GM06990 (cell line): ENCODE measurements around the gene RBP7.

Experiments used
- DNase-seq: peaks from one replicate; pipeline ENCODE4 v3.0.0-alpha.2; 2011; ENCODE audit not compliant: insufficient read length; ENCODE audit errors: extremely low read depth
- H3K27me3 ChIP-seq: replicated peaks from 2 replicates; pipeline ENCODE4 v1.6.0; 2011; ENCODE audit warnings: low read length; ENCODE audit not compliant: control insufficient read depth, insufficient read depth
- H3K36me3 ChIP-seq: 2 replicates; pipeline ENCODE4 v1.5.1; 2011; ENCODE audit warnings: low read length; ENCODE audit not compliant: control insufficient read depth, insufficient read depth
- H3K4me3 ChIP-seq: replicated peaks from 2 replicates; pipeline ENCODE4 v1.5.1; 2011; ENCODE audit warnings: low read depth, mild to moderate bottlenecking, control low read depth, low read length
- TF ChIP-seq, protein P1 (sequence below): IDR thresholded peaks from 2 replicates; pipeline ENCODE4 v1.5.1; 2011; ENCODE audit warnings: low read length, control low read depth, mild to moderate bottlenecking, inconsistent platforms; ENCODE audit not compliant: insufficient read depth, poor library complexity, severe bottlenecking

Gene RBP7

DNA sequence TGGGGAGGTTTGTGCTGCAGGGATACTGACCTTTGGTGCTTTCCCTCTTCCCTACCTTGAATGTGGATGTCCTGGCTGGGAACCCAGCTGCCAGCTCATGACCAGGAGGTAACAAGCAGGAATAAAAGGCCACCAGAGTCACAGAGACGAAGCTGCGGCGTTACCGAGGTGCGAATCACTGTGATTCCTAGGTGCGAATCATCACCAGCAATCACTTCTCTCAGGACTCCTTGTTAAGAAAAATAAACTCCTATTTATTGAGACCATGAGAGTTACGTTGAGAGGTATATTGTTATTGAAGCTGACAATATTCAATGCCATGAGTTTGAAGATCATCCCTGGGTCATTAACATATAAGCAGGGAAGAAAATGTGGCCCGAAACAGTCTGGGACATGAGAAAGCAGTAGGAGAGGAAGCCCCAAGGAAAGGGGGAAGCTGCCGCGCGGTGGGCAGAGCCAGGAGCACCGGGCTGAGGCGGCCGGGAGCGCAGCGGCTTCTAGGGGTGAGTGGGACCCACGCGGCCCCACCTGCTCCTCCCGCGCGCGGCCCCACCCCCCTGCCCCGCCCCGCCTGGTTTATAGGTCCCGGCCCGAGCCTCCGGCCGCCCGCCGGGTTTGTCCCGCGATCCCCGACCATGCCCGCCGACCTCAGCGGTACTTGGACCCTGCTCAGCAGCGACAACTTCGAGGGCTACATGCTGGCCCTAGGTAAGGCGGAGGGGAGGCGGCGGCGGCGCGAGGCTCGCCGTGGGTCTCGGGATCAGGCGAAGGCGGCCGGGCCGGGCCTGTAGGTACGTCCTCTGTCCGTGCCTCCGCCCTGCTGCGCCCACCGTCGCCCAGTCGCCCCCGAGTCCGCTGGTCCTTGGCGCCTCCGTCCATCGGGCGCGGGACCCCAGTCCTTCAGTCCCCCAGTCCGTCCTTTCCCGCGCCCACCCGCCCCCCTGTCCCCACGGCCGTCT, at the start of gene RBP7:
RBP7 (plus strand) TSS at position 605 of the 959 bp plus-strand sequence; CDS start at position 636, 31 bp downstream.
- TF ChIP-seq, protein P1, sequence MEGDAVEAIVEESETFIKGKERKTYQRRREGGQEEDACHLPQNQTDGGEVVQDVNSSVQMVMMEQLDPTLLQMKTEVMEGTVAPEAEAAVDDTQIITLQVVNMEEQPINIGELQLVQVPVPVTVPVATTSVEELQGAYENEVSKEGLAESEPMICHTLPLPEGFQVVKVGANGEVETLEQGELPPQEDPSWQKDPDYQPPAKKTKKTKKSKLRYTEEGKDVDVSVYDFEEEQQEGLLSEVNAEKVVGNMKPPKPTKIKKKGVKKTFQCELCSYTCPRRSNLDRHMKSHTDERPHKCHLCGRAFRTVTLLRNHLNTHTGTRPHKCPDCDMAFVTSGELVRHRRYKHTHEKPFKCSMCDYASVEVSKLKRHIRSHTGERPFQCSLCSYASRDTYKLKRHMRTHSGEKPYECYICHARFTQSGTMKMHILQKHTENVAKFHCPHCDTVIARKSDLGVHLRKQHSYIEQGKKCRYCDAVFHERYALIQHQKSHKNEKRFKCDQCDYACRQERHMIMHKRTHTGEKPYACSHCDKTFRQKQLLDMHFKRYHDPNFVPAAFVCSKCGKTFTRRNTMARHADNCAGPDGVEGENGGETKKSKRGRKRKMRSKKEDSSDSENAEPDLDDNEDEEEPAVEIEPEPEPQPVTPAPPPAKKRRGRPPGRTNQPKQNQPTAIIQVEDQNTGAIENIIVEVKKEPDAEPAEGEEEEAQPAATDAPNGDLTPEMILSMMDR, result no peak
- no peaks in the 10 kb centered on the region for H3K36me3 ChIP-seq
- H3K27me3 ChIP-seq, result no peaks in the 10 kb centered on the region
- H3K4me3 ChIP-seq, result peak within 1 kb of the TSS; percentile 33
- no peak for DNase-seq

DNA sequence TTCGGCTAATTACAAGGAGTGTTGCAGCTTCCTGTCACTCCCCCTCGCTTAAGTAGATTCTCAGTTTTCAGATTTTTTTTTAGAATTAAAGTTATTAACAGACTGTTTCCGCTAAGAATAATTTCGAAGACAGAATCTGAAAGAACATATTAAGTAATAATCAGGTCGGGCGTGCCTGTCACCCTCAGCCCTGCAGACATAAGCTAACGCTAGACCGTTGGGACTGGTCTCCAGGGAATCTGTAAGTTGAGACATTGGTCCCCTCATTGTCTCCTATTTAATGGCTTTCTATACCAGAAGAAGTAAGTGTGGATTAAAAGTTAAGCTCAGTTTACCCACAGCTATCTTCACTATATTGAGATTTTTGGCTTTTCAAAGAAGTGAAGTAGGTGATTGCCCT, 39.3 kb upstream of the RBP7 start:
- TF ChIP-seq, protein P1, result no peak
- H3K27me3 ChIP-seq, result no peaks in the 10 kb centered on the region
- no peak overlapping the region for H3K4me3 ChIP-seq
- DNase-seq, result no peak
- H3K36me3 ChIP-seq, result no peaks in the 10 kb centered on the region

DNA sequence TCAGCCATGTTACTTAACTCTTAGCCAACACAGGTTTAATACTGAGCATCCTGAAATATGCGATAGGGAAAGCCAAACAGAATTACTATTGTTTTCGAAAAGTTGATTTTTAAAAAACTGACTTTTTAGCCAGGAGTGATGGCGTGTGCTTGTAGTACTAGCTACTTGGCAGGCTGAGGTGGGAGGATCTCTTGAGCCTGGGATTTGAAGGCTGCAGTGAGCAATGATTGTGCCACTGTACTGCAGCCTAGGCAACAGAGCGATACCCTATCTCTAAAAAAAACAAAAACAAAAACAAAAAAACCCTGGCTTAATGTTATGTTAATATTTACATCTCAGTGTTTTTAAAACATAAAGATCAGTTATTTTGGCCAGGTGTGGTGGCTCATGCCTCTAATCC, 37.0 kb upstream of the RBP7 start:
- Histone ChIP-seq H3K4me3 (no peak overlapping the region), H3K36me3 (no peaks in the 10 kb centered on the region), H3K27me3 (no peaks in the 10 kb centered on the region)
- TF ChIP-seq, protein P1, result no peak
- no peak for DNase-seq

DNA sequence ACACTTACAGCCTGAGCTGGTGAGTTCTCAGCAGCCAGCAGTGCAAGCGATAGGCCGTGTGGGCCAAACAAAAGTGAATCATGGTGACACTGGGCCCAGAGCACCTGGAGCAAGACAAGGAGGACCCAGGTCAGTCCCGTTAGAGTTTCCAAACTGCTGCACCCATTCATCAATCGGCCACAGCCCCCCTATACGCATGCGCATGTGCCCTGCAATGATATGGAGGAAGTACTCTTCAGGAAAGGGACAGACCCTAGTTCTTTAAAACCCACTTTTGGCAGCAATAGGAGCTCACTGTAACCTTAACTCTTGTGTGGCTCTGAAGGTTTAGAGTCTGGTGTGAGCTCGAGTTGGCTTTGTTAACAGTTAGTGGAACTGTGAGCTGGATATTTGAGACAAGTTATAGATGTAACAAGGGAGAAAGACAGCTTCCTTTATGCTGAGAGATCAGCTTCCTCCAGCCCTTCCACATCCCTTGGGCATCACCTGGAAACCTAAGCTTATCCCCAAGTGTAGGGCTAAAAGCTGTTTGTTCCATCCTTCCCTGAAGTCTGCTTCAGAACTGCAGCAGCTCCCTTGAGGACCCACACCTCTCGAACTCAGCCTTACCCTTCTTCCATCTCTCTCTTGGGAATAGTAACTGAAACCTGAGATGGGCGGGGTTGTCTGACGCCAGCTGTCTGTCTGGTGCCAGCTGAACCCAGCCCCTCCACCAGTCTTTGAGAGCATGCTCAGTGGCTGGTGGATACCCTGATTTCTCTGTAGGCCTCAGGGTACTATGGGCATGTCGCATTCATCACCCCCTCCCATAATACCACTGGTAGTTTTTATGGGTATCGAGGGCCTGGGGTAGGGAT, 36.1 kb upstream of the RBP7 start:
- Histone ChIP-seq H3K4me3 (peak overlapping the region; percentile 22), H3K27me3 (no peaks in the 10 kb centered on the region), H3K36me3 (no peaks in the 10 kb centered on the region)
- DNase-seq, result peak; percentile 35
- TF ChIP-seq, protein P1, result no peak

DNA sequence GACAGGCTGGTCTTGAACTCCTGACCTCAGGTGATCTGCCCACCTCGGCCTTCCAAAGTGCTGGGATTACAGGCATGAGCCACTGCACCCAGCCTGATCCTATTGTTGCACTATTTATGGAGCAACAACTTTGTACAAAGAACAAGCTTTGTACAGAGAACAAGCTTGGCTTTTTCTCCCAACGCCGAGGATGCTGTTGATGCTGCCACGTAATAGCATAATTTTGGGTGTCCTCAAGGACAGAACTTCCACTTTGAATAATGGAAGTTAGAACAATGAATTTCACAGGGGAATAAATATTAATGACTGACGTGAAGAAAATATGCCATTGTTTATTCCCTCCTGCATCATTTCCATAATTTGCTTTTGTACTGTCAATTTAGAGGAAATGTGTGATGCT, 12.8 kb upstream of the RBP7 start:
- DNase-seq, result no peak
- Histone ChIP-seq H3K4me3 (no peak overlapping the region), H3K36me3 (peaks cover 2% of the 10 kb centered on the region), H3K27me3 (no peaks in the 10 kb centered on the region)
- TF ChIP-seq, protein P1, result no peak
